T-cell (primary cell): Measurements from ENCODE around the gene CCNL2. TPM values are rescaled to one million over a fixed set of nuclear protein-coding genes. Genes with fewer than 3 reads are reported as not detected.
A peak's percentile ranks its signal among the peaks of the same experiment; 100 is the strongest.
"Not testable (repeated sequence)": the region's sequence is repeated elsewhere in the genome, so short reads cannot be mapped to it uniquely, and the experiment has no call there.

Experiments used
- ATAC-seq, 4 experiments: fragments of 200-7000 bp in 3 of 4; fragments of 150-1000 bp in 1 of 4; cut with Tn5 transposase; replicated peaks in 1 of 4; 1 replicate in 3 of 4; 2 replicates in 1 of 4; pipeline ENCODE4 v1.10.0; 2021; ENCODE audit warnings: moderate library complexity in 3 of 4, mild to moderate bottlenecking in 2 of 4, moderate number of reproducible peaks in 1 of 4
- CTCF ChIA-PET, 2 donors: fragments of 300-600 bp; sonication (Branson Sonifier 250); formaldehyde crosslinking; loops; one replicate each; lab custom pipeline; 2022; ENCODE audit warnings: antibody characterized with exemption in 2 of 2; lab: Charles Lee
- POLR2A ChIA-PET, 2 donors: fragments of 300-600 bp; sonication (Branson Sonifier 250); formaldehyde crosslinking; loops; one replicate each; lab custom pipeline; 2022; ENCODE audit warnings: antibody characterized with exemption in 2 of 2; lab: Charles Lee
- DNase-seq, 35 experiments: peaks; one replicate each; pipeline versions ENCODE4 v3.0.0 to v3.0.0-alpha.2; 2013 to 2023
- H3K27ac ChIP-seq: one replicate; pipeline ENCODE4 v1.5.1; 2013; ENCODE audit warnings: low read length
- H3K27me3 ChIP-seq, 2 experiments: replicated peaks in 1 of 2; 1 replicate in 1 of 2; 2 replicates in 1 of 2; pipeline versions ENCODE4 v1.6.1 to v1.7.0; 2013; ENCODE audit warnings: low read length in 1 of 2, mixed read lengths in 1 of 2; ENCODE audit not compliant: control insufficient read depth in 2 of 2, insufficient read depth in 2 of 2; ENCODE audit errors: extremely low read depth in 1 of 2
- H3K36me3 ChIP-seq, 2 donors: 1 replicate in 1 of 2; 2 replicates in 1 of 2; pipeline versions ENCODE4 v1.6.1 to v1.7.0; 2013; ENCODE audit warnings: low read length in 1 of 2; ENCODE audit not compliant: control insufficient read depth in 2 of 2, insufficient read depth in 1 of 2; ENCODE audit errors: extremely low read depth in 1 of 2
- H3K4me1 ChIP-seq, 2 experiments: 1 replicate in 1 of 2; 2 replicates in 1 of 2; pipeline versions ENCODE4 v1.6.1 to v1.7.0; 2013; ENCODE audit warnings: low read length in 2 of 2, mixed read lengths in 1 of 2; ENCODE audit not compliant: insufficient read depth in 2 of 2, control insufficient read depth in 1 of 2; ENCODE audit errors: extremely low read depth in 1 of 2
- H3K4me3 ChIP-seq, 2 donors: 1 replicate in 1 of 2; 2 replicates in 1 of 2; pipeline versions ENCODE4 v1.5.1 to v1.7.0; 2013; ENCODE audit warnings: mild to moderate bottlenecking in 2 of 2, low read length in 1 of 2, moderate library complexity in 1 of 2; ENCODE audit not compliant: control insufficient read depth in 1 of 2; ENCODE audit errors: extremely low read depth in 1 of 2
- H3K9me3 ChIP-seq: 2 replicates; pipeline ENCODE4 v1.7.0; 2013
- H3K27ac Mint-ChIP-seq, 2 donors: one replicate each; pipeline ENCODE4 v1.8.0; 2020 to 2021; ENCODE audit warnings: mild to moderate bottlenecking in 2 of 2, mixed read lengths in 2 of 2
- H3K27me3 Mint-ChIP-seq, 2 donors: one replicate each; pipeline ENCODE4 v1.8.0; 2021 to 2022; ENCODE audit warnings: mixed read lengths in 2 of 2
- H3K36me3 Mint-ChIP-seq: one replicate; pipeline ENCODE4 v1.8.0; 2021; ENCODE audit warnings: mixed read lengths
- H3K4me1 Mint-ChIP-seq, 3 donors: one replicate each; pipeline ENCODE4 v1.8.0; 2020 to 2022; ENCODE audit warnings: mixed read lengths in 3 of 3, mild to moderate bottlenecking in 1 of 3
- H3K4me3 Mint-ChIP-seq, 3 donors: one replicate each; pipeline ENCODE4 v1.8.0; 2020 to 2022; ENCODE audit warnings: mild to moderate bottlenecking in 3 of 3, mixed read lengths in 3 of 3, moderate library complexity in 3 of 3
- H3K9me3 Mint-ChIP-seq, 3 donors: one replicate each; pipeline ENCODE4 v1.8.0; 2020 to 2022; ENCODE audit warnings: mixed read lengths in 3 of 3
- WGBS: methylation state at CpG from one replicate; pipeline ENCODE4 v1.1.5; 2013; ENCODE audit warnings: missing lambda C conversion rate; ENCODE audit not compliant: insufficient coverage; 5-methylcytosine and 5-hydroxymethylcytosine counted together
- total RNA-seq, 35 experiments: library from RNA in 6 of 35; stranded (reverse) in 6 of 35; fragments of 120-200 nt in 1 of 35; gene quantifications; one replicate each; pipeline versions ENCODE4 v1.2.1 to v1.2.4 and lab custom pipeline; 2013 to 2026

Gene CCNL2
- 100 to 1,000 TPM; 250 to 418 (median 376) TPM for total RNA-seq
- total RNA-seq (2013) = 162 TPM
- total RNA-seq (lab: John Stamatoyannopoulos, UW) = 120 to 520 (median 289) reads per million in 29 experiments

GRCh38 chr1:1399187-1399871, at the start of gene CCNL2:
CCNL2 (minus strand) TSS chr1:1399335; CDS start chr1:1399306, 29 bp downstream.
- H3K9me3 Mint-ChIP-seq = no peaks in the 10 kb centered on the region
- H3K36me3 ChIP-seq = peaks cover 19 to 56% of the 10 kb centered on the region in 2 donors

GRCh38 chr1:1446631-1447030, 47.5 kb upstream of the CCNL2 start:
- WGBS = no CpG with 5 or more reads among the region's 19 CpGs
- H3K36me3 ChIP-seq, H3K9me3 Mint-ChIP-seq, H3K4me3 ChIP-seq, H3K9me3 ChIP-seq, CTCF ChIA-PET, H3K4me3 Mint-ChIP-seq, ATAC-seq, POLR2A ChIA-PET, H3K36me3 Mint-ChIP-seq, H3K4me1 ChIP-seq, H3K27me3 Mint-ChIP-seq, H3K4me1 Mint-ChIP-seq, H3K27ac Mint-ChIP-seq, H3K27ac ChIP-seq, DNase-seq, H3K27me3 ChIP-seq: not testable (repeated sequence)

More at GRCh38 chr1:1399187-1399871, at the start of gene CCNL2:
- no peaks in the 10 kb centered on the region for H3K27me3 Mint-ChIP-seq
- ChIA-PET CTCF (interaction anchor here in 1 of 2 donors (0.7 to 1.2 kb wide), 4 partner anchors 9 to 28 kb away, joined by 3 to 8 read pairs (median 6); partner anchors contain the start of gene AURKAIP1), POLR2A (interaction anchor here in 1 of 2 donors (0.5 to 0.7 kb wide), 4 partner anchors 24 to 231 kb away, joined by 3 to 8 read pairs (median 4); partner anchors contain the start of genes AURKAIP1 and UBE2J2)
- under 1% methylated on average over 78 of the region's 86 CpGs for WGBS
- Histone ChIP-seq H3K9me3 (no peaks in the 10 kb centered on the region), H3K4me1 (peaks cover 22 to 41% of the 10 kb centered on the region in 2 experiments), H3K27ac (peak within 1 kb of the TSS; percentile 80), H3K27me3 (no peaks in the 10 kb centered on the region), H3K4me3 (peak within 1 kb of the TSS; percentile 82 to 98)
- peaks cover 46 to 63% (median 52%) of the 10 kb centered on the region in 3 donors for H3K4me1 Mint-ChIP-seq
- peak within 1 kb of the TSS; percentile 85 to 89 (median 86) for H3K4me3 Mint-ChIP-seq
- H3K27ac Mint-ChIP-seq = peak within 1 kb of the TSS; percentile 89 to 92
- DNase-seq (peak; percentile 97 to 100 (median 99)), ATAC-seq (peak; percentile 94 to 97 (median 95))
- peaks cover 29% of the 10 kb centered on the region for H3K36me3 Mint-ChIP-seq

GRCh38 chr1:1442069-1442770, 43.1 kb upstream of the CCNL2 start:
- DNase-seq (no peak), ATAC-seq (no peak)
- Histone ChIP-seq H3K36me3 (no peaks in the 10 kb centered on the region), H3K4me3 (no peak overlapping the region), H3K9me3 (no peaks in the 10 kb centered on the region), H3K27me3 (peaks cover 0 to 38% of the 10 kb centered on the region in 2 experiments), H3K4me1 (peaks cover 0 to 11% of the 10 kb centered on the region in 2 experiments), H3K27ac (no peak overlapping the region)
- POLR2A ChIA-PET = interaction anchor here in 1 of 2 donors (1.0 kb wide), 1 partner anchor 9 kb away, joined by 4 read pairs; no protein-coding TSS in a partner anchor
- Mint-ChIP-seq H3K4me3 (no peak overlapping the region), H3K4me1 (peaks cover 0 to 3% (median 0%) of the 10 kb centered on the region in 3 donors), H3K9me3 (no peaks in the 10 kb centered on the region), H3K27ac (no peak overlapping the region), H3K36me3 (no peaks in the 10 kb centered on the region), H3K27me3 (peaks cover 0 to 20% of the 10 kb centered on the region in 2 donors)
- CTCF ChIA-PET = no interaction called here
- 87% methylated on average over 26 of the region's 32 CpGs for WGBS

- H3K27me3 ChIP-seq = peaks cover 0 to 48% of the 10 kb centered on the region in 2 experiments
- Mint-ChIP-seq H3K36me3 (no peaks in the 10 kb centered on the region), H3K4me1 (peaks cover 0 to 6% (median 3%) of the 10 kb centered on the region in 3 donors), H3K27ac (no peak overlapping the region), H3K4me3 (no peak overlapping the region), H3K9me3 (no peaks in the 10 kb centered on the region), H3K27me3 (peaks cover 0 to 26% of the 10 kb centered on the region in 2 donors)
- no peak overlapping the region for H3K4me3 ChIP-seq
- H3K36me3 ChIP-seq = no peaks in the 10 kb centered on the region
- POLR2A ChIA-PET = interaction anchor here in 1 of 2 donors (1.0 kb wide), 1 partner anchor 10 kb away, joined by 4 read pairs; no protein-coding TSS in a partner anchor
- DNase-seq = peak in 28 of 35 experiments; percentile 14 to 70 (median 42)
- H3K4me1 ChIP-seq = peaks cover 0 to 19% of the 10 kb centered on the region in 2 experiments
- no peak overlapping the region for H3K27ac ChIP-seq
- peak; percentile 85 to 95 (median 89) for ATAC-seq
- CTCF ChIA-PET = no interaction called here
- H3K9me3 ChIP-seq = no peaks in the 10 kb centered on the region
- 42% methylated on average over 27 of the region's 29 CpGs for WGBS
Observed at GRCh38 chr1:1441002-1441888, 42.1 kb upstream of the CCNL2 start.

GRCh38 chr1:1440262-1441001, 41.3 kb upstream of the CCNL2 start:
- H3K4me1 ChIP-seq = peaks cover 2 to 24% of the 10 kb centered on the region in 2 experiments
- DNase-seq (no peak), ATAC-seq (no peak)
- peaks cover 0 to 53% of the 10 kb centered on the region in 2 experiments for H3K27me3 ChIP-seq
- H3K9me3 ChIP-seq = no peaks in the 10 kb centered on the region
- Mint-ChIP-seq H3K27me3 (peaks cover 0 to 30% of the 10 kb centered on the region in 2 donors), H3K4me1 (peaks cover 0 to 7% (median 4%) of the 10 kb centered on the region in 3 donors), H3K36me3 (no peaks in the 10 kb centered on the region), H3K9me3 (no peaks in the 10 kb centered on the region), H3K4me3 (no peak overlapping the region), H3K27ac (no peak overlapping the region)
- ChIA-PET POLR2A (no interaction called here), CTCF (no interaction called here)
- no peak overlapping the region for H3K4me3 ChIP-seq
- no peak overlapping the region for H3K27ac ChIP-seq
- 84% methylated on average over 9 of the region's 26 CpGs for WGBS
- H3K36me3 ChIP-seq = no peaks in the 10 kb centered on the region
